Keratinocyte (primary cell): Measurements from ENCODE around the gene GPC5. TPM values are rescaled to one million over a fixed set of nuclear protein-coding genes. Genes with fewer than 3 reads are reported as not detected.

Experiments used
- DNase-seq: peaks from one replicate; pipeline ENCODE4 v3.0.0-alpha.2; 2011; ENCODE audit warnings: low read depth, missing footprints, low spot score
- FAIRE-seq: peaks from 2 replicates; lab custom pipeline; 2011; peaks lifted over from hg19 to GRCh38; lab: Jason Lieb, UNC
- H2AFZ ChIP-seq: 2 replicates; pipeline ENCODE4 v1.6.0; 2012; ENCODE audit warnings: low read length, control low read depth, inconsistent platforms; ENCODE audit not compliant: control insufficient read depth
- H3K27ac ChIP-seq: 2 replicates; pipeline ENCODE4 v1.5.1; 2011; ENCODE audit warnings: low read length; ENCODE audit not compliant: control insufficient read depth, insufficient read depth
- H3K27me3 ChIP-seq: 3 replicates; pipeline ENCODE4 v1.6.0; 2011; ENCODE audit warnings: low read length; ENCODE audit not compliant: control insufficient read depth, insufficient read depth; ENCODE audit errors: extremely low read depth
- H3K36me3 ChIP-seq, 2 experiments: 2 replicates in 1 of 2; 3 replicates in 1 of 2; pipeline ENCODE4 v1.5.1; 2011; ENCODE audit warnings: low read length in 2 of 2, mild to moderate bottlenecking in 1 of 2; ENCODE audit not compliant: control insufficient read depth in 2 of 2, insufficient read depth in 2 of 2; ENCODE audit errors: extremely low read depth in 1 of 2
- H3K4me1 ChIP-seq: 3 replicates; pipeline ENCODE4 v1.5.1; 2011; ENCODE audit warnings: low read length; ENCODE audit not compliant: control insufficient read depth, insufficient read depth; ENCODE audit errors: extremely low read depth
- H3K4me2 ChIP-seq: 3 replicates; pipeline ENCODE4 v1.6.0; 2011; ENCODE audit warnings: low read depth, low read length; ENCODE audit not compliant: control insufficient read depth, insufficient read depth; ENCODE audit errors: extremely low read depth
- H3K4me3 ChIP-seq, 3 experiments: fragments of 200-600 bp in 1 of 3; sonication (generic) in 1 of 3; 2 replicates in 2 of 3; 3 replicates in 1 of 3; pipeline ENCODE4 v1.5.1; 2011 to 2016; ENCODE audit warnings: low read length in 3 of 3, mild to moderate bottlenecking in 3 of 3, control low read depth in 2 of 3, inconsistent platforms in 1 of 3, low read depth in 1 of 3, mixed read lengths in 1 of 3, mixed run types in 1 of 3, moderate library complexity in 1 of 3; ENCODE audit not compliant: control insufficient read depth in 2 of 3, insufficient read depth in 2 of 3; ENCODE audit errors: extremely low read depth in 1 of 3
- H3K79me2 ChIP-seq: 2 replicates; pipeline ENCODE4 v1.6.0; 2012; ENCODE audit warnings: low read length; ENCODE audit not compliant: control insufficient read depth, insufficient read depth
- H3K9ac ChIP-seq: 3 replicates; pipeline ENCODE4 v1.6.0; 2011; ENCODE audit warnings: low read length; ENCODE audit not compliant: control insufficient read depth, insufficient read depth; ENCODE audit errors: extremely low read depth
- H3K9me1 ChIP-seq: 3 replicates; pipeline ENCODE4 v1.6.0; 2011; ENCODE audit warnings: low read length; ENCODE audit not compliant: control insufficient read depth, insufficient read depth; ENCODE audit errors: extremely low read depth
- H3K9me3 ChIP-seq: 2 replicates; pipeline ENCODE4 v1.5.1; 2012; ENCODE audit warnings: low read depth, low read length; ENCODE audit not compliant: control insufficient read depth
- H4K20me1 ChIP-seq: 3 replicates; pipeline ENCODE4 v1.6.0; 2011; ENCODE audit warnings: low read length; ENCODE audit not compliant: control insufficient read depth, insufficient read depth; ENCODE audit errors: extremely low read depth
- CTCF ChIP-seq, 3 experiments: IDR thresholded peaks in 1 of 3; conservative IDR thresholded peaks in 1 of 3; optimal IDR thresholded peaks in 1 of 3; 2 replicates in 2 of 3; 3 replicates in 1 of 3; pipeline versions ENCODE3 to v1.5.1; 2011; ENCODE audit warnings: low read length in 3 of 3, mild to moderate bottlenecking in 3 of 3, moderate library complexity in 2 of 3, control low read depth in 1 of 3, inconsistent platforms in 1 of 3; ENCODE audit not compliant: insufficient read depth in 2 of 3; ENCODE audit errors: extremely low read depth in 1 of 3
- EZH2 ChIP-seq: IDR thresholded peaks from one replicate; pipeline ENCODE4 v1.6.1; 2012; ENCODE audit warnings: inconsistent platforms, mild to moderate bottlenecking, low read length, moderate library complexity
- dilution Hi-C: fragments of 300-500 bp; cut with MboI; formaldehyde crosslinking; loops from one replicate; pipeline ENCODE4 v1.7.0; 2020; ENCODE audit warnings: low sequenced_read_pairs; ENCODE audit not compliant: extremely low pct_ligation_motif_present
- polyA plus RNA-seq, 5 experiments: library from polyadenylated mRNA; depleted of rRNA in 3 of 5; stranded (reverse) in 3 of 5; stranded (forward) in 1 of 5; unstranded in 1 of 5; fragments of >200 nt; gene quantifications; 1 replicate in 1 of 5; 2 replicates in 3 of 5; 3 replicates in 1 of 5; pipeline versions ENCODE4 v1.2.1 to v1.2.3, GENCODE V29; 2011 to 2012; ENCODE audit warnings: missing spikeins in 2 of 5, low read depth in 1 of 5, low replicate concordance in 1 of 5

GPC5 gene
- polyA plus RNA-seq, 1 donor (not counting 4 experiments of a cell fraction or from before 2014, with no cell fraction given): 0.10 TPM

GRCh38 chr13:91596842-91597241, 198.4 kb downstream of the GPC5 start:
- no peak overlapping the region for H3K4me3 ChIP-seq
- FAIRE-seq (no peak), DNase-seq (no peak)
- H3K9me1 ChIP-seq: no peaks in the 10 kb centered on the region
- H3K4me1 ChIP-seq: no peaks in the 10 kb centered on the region
- dilution Hi-C loops: no loop called here
- H3K79me2 ChIP-seq: no peaks in the 10 kb centered on the region
- H2AFZ ChIP-seq: no peak overlapping the region
- no peak for TF ChIP-seq CTCF (optimal IDR thresholded peaks at IDR 0.05 in 1 of 3, IDR thresholded peaks at IDR 0.05 in 1 of 3, conservative IDR thresholded peaks at IDR 0.05 in 1 of 3; ENCODE audit: extremely low read depth in 1 of 3, insufficient read depth in 2 of 3, low read length in 3 of 3)
- TF ChIP-seq EZH2: no peak
- no peaks in the 10 kb centered on the region for H3K36me3 ChIP-seq
- no peak overlapping the region for H3K9ac ChIP-seq
- H4K20me1 ChIP-seq: no peaks in the 10 kb centered on the region
- H3K9me3 ChIP-seq: no peaks in the 10 kb centered on the region
- no peak overlapping the region for H3K4me2 ChIP-seq
- no peak overlapping the region for H3K27ac ChIP-seq
- H3K27me3 ChIP-seq: no peaks in the 10 kb centered on the region

DNA sequence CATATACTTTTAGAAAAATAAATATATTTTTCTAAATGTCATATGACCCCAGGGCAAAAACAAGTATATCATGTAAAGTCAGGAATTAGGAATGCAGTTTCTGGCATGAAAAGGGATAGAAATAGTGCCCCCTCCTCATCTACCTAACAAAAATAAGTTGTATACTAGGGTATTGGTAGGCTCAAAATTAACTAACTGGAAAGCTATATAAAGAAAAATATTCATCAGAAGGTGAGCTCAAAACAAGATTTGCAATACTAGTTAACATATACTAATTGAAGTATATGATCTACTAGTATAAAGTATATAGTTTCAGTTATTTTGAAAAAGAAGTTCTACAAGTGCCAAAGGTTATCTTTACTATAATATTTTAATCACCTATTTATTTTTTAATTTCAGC, 200.2 kb downstream of the GPC5 start:
- no peaks in the 10 kb centered on the region for H3K79me2 ChIP-seq
- H3K9ac ChIP-seq: no peak overlapping the region
- TF ChIP-seq CTCF (optimal IDR thresholded peaks at IDR 0.05 in 1 of 3, IDR thresholded peaks at IDR 0.05 in 1 of 3, conservative IDR thresholded peaks at IDR 0.05 in 1 of 3; ENCODE audit: extremely low read depth in 1 of 3, insufficient read depth in 2 of 3, low read length in 3 of 3) (no peak), EZH2 (no peak)
- H3K27me3 ChIP-seq: no peaks in the 10 kb centered on the region
- H3K4me2 ChIP-seq: no peak overlapping the region
- no peaks in the 10 kb centered on the region for H3K4me1 ChIP-seq
- DNase-seq (no peak), FAIRE-seq (no peak)
- dilution Hi-C loops: no loop called here
- no peaks in the 10 kb centered on the region for H4K20me1 ChIP-seq
- no peaks in the 10 kb centered on the region for H3K9me3 ChIP-seq
- H3K9me1 ChIP-seq: no peaks in the 10 kb centered on the region
- no peak overlapping the region for H2AFZ ChIP-seq
- no peak overlapping the region for H3K27ac ChIP-seq
- no peaks in the 10 kb centered on the region for H3K36me3 ChIP-seq
- H3K4me3 ChIP-seq: no peak overlapping the region
